Measurements from ENCODE around the gene HINT2. TPM values are rescaled to one million over a fixed set of nuclear protein-coding genes. Genes with fewer than 3 reads are reported as not detected.

HINT2 gene
- polyA plus RNA-seq, 1 donor from 2014 or later, result 89.2 TPM

DNA sequence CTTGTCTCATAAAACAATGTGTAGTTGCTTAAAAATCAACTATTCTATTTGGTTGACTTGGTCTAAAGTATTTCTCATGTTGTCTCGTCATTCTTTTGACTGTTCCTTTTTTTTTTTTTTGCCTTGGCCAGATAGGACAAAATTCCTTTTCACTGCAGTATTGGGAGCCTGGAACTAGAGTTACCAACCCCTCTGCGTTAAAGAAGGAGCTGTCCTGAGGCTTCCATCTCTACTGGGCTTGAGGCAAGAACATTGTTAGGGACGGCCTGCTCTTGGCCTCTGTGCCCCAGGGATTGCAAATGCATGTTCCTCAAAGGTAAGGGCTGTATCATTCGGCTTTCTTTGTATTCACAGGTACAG is 24.8 kb downstream of the HINT2 start:
- H3K27me3 Mint-ChIP-seq, result no peaks in the 10 kb centered on the region
- H3K27ac Mint-ChIP-seq, result peak overlapping the region in 1 of 3 donors; percentile 23
- no peaks in the 10 kb centered on the region for H3K36me3 Mint-ChIP-seq
- H3K4me1 Mint-ChIP-seq, result peaks cover 0 to 6% (median 6%) of the 10 kb centered on the region in 3 donors
- H3K4me3 Mint-ChIP-seq, result no peak overlapping the region
- H3K9me3 Mint-ChIP-seq, result no peaks in the 10 kb centered on the region

DNA sequence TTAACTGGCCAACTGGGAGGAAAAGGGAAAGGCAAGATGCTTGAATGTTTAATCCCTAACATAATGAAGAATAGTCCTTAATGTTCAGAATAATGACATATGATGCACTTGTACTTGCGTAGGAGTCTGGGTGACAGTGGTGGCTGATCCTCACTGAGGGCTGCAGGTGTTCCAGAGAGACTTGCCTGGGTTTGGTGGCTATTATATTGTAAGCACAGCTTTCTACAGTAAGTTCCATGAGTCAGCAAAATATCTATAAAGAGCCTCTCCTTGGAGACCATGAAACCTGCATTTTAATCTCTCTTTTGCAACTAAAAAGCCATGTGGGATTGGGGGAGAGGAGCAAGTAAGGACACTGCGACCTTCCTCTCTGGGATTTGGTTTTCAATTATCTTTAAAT is 25.3 kb downstream of the HINT2 start:
- H3K4me3 Mint-ChIP-seq, result no peak overlapping the region
- no peaks in the 10 kb centered on the region for H3K27me3 Mint-ChIP-seq
- H3K4me1 Mint-ChIP-seq, result peaks cover 0 to 6% (median 6%) of the 10 kb centered on the region in 3 donors
- no peak overlapping the region for H3K27ac Mint-ChIP-seq
- H3K9me3 Mint-ChIP-seq, result no peaks in the 10 kb centered on the region
- H3K36me3 Mint-ChIP-seq, result peaks cover 2% of the 10 kb centered on the region

DNA sequence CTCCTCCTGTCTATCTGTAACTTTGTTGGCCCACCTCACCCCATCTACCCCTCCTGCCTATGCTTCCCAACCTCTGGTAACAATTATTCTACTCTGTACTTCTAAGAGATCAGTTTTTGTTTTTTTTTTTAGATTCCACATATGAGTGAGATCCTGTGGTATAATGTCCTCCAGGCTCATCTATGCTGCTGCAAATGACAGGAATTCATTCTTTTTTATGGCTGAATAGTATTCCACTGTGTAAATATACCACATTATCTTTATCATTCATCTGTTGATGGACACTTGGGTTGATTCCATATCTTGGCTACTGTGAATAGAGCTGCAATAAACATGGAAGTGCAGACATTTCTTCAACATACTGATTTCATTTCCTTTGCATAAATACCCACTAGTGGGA is 31.4 kb downstream of the HINT2 start:
- Mint-ChIP-seq H3K36me3 (peaks cover 6% of the 10 kb centered on the region), H3K4me1 (peaks cover 0 to 1% (median 0%) of the 10 kb centered on the region in 3 donors), H3K4me3 (no peak overlapping the region), H3K27ac (no peak overlapping the region), H3K9me3 (no peaks in the 10 kb centered on the region), H3K27me3 (no peaks in the 10 kb centered on the region)

DNA sequence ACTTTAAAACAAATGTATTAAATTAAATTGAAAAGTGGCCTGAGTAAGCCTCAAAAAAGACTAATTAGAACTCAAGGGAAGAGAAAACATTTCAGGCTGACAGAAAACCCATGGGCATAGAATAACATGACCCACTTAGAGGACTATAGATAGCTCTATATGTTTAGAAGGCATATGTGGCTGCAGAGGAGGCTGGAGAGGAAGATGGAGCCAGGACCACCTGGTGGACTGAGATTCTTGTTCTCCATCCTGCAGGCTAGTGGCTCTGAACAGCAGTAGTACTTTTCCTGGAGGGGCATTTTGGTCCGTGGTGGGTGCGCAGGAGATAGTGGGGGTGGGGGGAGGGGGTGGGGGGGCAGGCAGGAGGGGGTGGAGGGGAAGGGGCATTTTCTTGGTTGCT is 33.8 kb downstream of the HINT2 start:
- H3K9me3 Mint-ChIP-seq, result no peaks in the 10 kb centered on the region
- no peak overlapping the region for H3K4me3 Mint-ChIP-seq

DNA sequence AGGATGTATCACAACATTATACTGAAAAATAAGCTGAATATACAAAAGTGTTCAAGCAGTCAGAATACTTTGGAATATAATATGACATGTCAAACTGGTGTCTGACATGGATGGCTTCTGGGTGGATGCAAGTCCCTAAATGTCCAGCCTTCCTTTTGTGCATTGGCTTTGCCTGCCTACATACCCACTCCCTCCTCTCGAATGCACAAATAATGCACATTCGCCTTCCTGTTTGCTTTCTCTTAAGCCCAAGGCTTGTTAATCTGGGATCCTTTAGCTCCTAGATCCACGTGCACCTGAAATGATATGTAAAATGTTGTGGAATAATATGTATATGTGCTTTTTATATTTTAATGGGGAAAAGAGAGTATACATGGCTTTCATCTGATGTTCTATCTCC is 36.3 kb downstream of the HINT2 start:
- Mint-ChIP-seq H3K4me1 (peaks cover 2 to 8% (median 6%) of the 10 kb centered on the region in 3 donors), H3K27me3 (no peaks in the 10 kb centered on the region), H3K27ac (no peak overlapping the region), H3K4me3 (no peak overlapping the region), H3K9me3 (no peaks in the 10 kb centered on the region), H3K36me3 (peaks cover 3% of the 10 kb centered on the region)

More for the DNA sequence above, 33.8 kb downstream of the HINT2 start:
- H3K27me3 Mint-ChIP-seq, result no peaks in the 10 kb centered on the region
- peaks cover 6% of the 10 kb centered on the region for H3K36me3 Mint-ChIP-seq
- H3K27ac Mint-ChIP-seq, result no peak overlapping the region
- peaks cover 0 to 1% (median 0%) of the 10 kb centered on the region in 3 donors for H3K4me1 Mint-ChIP-seq

DNA sequence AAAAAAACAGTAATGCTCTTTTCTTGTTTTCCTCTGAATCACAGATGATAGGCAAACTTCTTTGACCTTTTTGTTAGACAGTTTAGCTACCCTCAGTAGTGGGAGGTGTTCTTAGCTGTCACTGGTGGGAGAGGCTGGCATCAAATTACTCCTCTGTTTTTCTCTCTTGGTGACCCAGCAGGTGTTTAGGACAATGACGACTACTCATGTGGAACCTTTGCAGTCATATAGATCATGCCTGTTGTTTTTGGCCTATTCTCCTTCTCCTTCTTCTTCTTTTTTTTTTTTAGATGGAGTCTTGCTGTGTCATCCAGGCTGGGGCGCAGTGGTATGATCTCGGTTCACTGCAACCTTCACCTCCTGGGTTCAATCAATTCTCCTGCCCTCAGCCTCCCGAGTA is 38.8 kb downstream of the HINT2 start:
- peaks cover 2 to 8% (median 6%) of the 10 kb centered on the region in 3 donors for H3K4me1 Mint-ChIP-seq
- peaks cover 2% of the 10 kb centered on the region for H3K36me3 Mint-ChIP-seq
- H3K27ac Mint-ChIP-seq, result peak overlapping the region in 2 of 3 donors; percentile 78 to 83
- H3K9me3 Mint-ChIP-seq, result no peaks in the 10 kb centered on the region
- no peak overlapping the region for H3K4me3 Mint-ChIP-seq
- H3K27me3 Mint-ChIP-seq, result no peaks in the 10 kb centered on the region

DNA sequence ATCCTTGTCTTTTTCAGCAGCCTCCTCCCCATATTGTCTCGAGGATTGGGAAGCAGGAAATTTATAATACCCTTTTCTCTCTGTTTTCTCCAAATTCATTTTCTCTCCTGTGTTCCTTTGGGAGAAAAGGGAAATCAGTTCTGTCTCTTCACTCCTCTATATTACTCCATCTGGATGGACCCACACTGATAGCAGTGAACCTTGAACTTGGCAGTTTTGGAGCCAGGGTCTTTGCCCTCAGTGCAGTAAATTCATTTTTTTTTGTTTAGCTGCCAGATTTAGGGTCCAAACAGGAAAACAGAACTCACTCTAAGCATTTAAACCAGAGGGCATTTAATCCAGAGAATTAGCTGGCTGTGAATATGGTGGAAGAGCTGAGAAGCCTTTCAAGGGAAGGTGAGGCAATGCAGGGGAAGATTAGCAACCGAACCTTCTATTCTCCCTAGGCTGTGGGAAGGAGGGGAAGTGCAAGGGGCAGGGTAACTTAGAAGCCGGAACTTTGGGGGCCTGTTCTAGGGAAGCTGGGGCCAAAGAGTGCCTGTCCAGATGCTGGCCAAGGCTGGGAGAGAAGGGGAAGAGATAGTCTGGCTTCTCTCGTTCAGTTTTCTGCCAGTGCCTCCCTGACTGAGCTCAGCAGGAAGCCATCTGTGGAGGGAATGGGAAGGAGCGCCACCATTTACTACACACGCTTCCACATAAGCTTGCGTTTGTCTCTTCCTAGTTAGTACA is 39.8 kb downstream of the HINT2 start:
- no peaks in the 10 kb centered on the region for H3K36me3 Mint-ChIP-seq
- H3K27ac Mint-ChIP-seq, result no peak overlapping the region
- no peaks in the 10 kb centered on the region for H3K27me3 Mint-ChIP-seq
- H3K9me3 Mint-ChIP-seq, result no peaks in the 10 kb centered on the region
- peaks cover 2 to 8% (median 6%) of the 10 kb centered on the region in 3 donors for H3K4me1 Mint-ChIP-seq
- no peak overlapping the region for H3K4me3 Mint-ChIP-seq

DNA sequence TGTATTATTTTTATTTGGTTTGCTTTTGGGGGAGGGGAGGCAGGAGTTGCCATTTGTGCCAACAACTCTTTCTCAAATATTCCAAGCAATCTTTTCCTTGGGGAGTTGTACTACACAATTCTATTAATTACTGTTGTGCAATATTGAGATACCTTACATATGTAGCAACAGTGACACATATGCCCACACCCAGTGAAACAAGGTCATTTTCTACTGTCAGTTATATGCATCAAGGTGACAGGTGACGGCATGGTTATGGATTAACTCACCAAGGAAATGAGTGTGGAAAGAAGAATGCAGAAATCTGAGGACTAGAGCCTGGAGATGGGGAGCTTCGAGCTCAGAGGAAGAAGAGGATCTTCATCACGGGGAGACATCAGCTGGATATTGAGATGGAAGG is 42.9 kb downstream of the HINT2 start:
- H3K27ac Mint-ChIP-seq, result no peak overlapping the region
- no peak overlapping the region for H3K4me3 Mint-ChIP-seq
- H3K36me3 Mint-ChIP-seq, result no peaks in the 10 kb centered on the region
- H3K27me3 Mint-ChIP-seq, result no peaks in the 10 kb centered on the region
- peaks cover 2 to 10% (median 6%) of the 10 kb centered on the region in 3 donors for H3K4me1 Mint-ChIP-seq
- H3K9me3 Mint-ChIP-seq, result no peaks in the 10 kb centered on the region

DNA sequence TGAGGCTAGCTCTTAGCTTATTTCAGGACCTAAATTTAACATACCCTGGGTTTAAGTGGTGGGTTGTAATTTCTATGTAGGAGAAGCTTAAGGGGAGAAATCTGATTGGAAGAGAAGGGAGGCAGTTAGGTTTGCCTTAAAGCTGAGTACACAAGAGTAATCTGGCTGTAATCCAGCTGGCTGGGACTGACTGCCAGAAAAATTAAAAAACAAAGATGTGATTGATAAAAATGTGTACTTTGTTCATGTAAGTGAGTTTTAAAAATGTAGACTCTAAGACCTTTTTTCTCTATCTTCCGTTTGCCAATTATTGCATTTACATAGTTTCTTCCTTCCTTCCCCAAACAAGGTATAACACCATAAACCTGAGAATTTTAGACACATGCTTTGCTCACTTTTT is 43.3 kb downstream of the HINT2 start:
- peaks cover 2 to 10% (median 6%) of the 10 kb centered on the region in 3 donors for H3K4me1 Mint-ChIP-seq
- no peaks in the 10 kb centered on the region for H3K9me3 Mint-ChIP-seq
- H3K27me3 Mint-ChIP-seq, result no peaks in the 10 kb centered on the region
- no peak overlapping the region for H3K4me3 Mint-ChIP-seq
- H3K36me3 Mint-ChIP-seq, result no peaks in the 10 kb centered on the region
- no peak overlapping the region for H3K27ac Mint-ChIP-seq

DNA sequence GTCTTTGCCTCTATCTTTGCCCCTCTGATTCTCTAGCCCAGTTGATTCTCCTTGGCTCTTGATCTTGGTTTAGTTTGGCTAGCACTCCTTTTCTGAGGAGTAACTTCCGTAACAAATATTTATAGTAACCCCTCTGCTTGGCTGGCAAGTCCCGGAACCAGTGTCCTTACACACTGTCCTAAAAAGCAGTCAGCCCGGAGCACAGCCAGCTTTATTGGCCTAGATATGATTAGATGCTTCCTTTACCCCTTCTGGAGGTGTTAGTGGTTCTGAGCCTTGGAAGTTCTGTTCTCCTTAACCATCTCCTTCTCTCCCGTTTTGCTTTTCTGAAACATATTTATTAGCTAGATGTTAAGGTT is 43.8 kb downstream of the HINT2 start:
- Mint-ChIP-seq H3K4me1 (peaks cover 3 to 14% (median 4%) of the 10 kb centered on the region in 3 donors), H3K27ac (no peak overlapping the region), H3K27me3 (no peaks in the 10 kb centered on the region), H3K36me3 (no peaks in the 10 kb centered on the region), H3K4me3 (no peak overlapping the region), H3K9me3 (no peaks in the 10 kb centered on the region)

DNA sequence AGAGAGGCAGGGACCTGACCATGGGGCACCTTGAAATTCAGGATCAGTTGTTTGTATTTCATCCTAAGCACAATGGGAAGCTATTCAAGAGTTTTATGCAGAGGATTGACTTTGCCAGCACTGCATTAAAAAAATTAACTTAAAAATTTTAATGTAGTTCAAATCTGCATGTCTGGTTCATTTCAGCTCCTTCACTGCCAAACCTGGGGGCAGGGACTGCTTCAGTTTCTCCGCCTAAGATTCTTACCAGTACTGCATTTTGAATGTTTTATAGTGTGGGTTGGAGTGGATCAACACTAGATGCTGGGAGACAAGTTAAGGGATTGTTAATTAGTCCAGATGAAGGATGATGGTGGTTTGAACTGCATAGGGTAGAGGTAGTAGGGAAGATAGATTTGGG is 45.1 kb downstream of the HINT2 start:
- H3K36me3 Mint-ChIP-seq, result no peaks in the 10 kb centered on the region

DNA sequence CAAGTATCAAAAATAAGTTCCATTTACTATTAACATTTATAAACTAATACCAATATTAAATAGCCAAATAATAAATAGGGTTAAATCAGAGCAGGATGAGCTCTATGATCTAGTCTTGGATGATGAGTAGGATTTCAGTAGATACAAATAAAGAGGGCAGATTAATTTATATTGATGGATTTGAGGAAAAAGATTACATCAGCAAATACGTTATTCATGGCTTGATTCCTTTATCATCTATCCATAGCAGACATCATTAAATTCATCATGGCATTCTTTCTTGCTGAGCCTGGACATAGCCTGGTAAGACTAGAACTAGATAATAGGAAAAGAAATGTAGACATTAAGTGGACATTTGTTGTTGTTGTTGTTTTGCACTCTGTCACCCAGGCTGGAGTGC is 47.4 kb downstream of the HINT2 start:
- Mint-ChIP-seq H3K27ac (no peak overlapping the region), H3K4me1 (peaks cover 1 to 9% (median 7%) of the 10 kb centered on the region in 3 donors), H3K4me3 (no peak overlapping the region), H3K27me3 (no peaks in the 10 kb centered on the region), H3K36me3 (peaks cover 4% of the 10 kb centered on the region), H3K9me3 (no peaks in the 10 kb centered on the region)

More for the DNA sequence above, 45.1 kb downstream of the HINT2 start:
- H3K9me3 Mint-ChIP-seq, result no peaks in the 10 kb centered on the region
- H3K4me1 Mint-ChIP-seq, result peaks cover 0 to 7% (median 1%) of the 10 kb centered on the region in 3 donors
- no peak overlapping the region for H3K4me3 Mint-ChIP-seq
- no peaks in the 10 kb centered on the region for H3K27me3 Mint-ChIP-seq
- H3K27ac Mint-ChIP-seq, result no peak overlapping the region

DNA sequence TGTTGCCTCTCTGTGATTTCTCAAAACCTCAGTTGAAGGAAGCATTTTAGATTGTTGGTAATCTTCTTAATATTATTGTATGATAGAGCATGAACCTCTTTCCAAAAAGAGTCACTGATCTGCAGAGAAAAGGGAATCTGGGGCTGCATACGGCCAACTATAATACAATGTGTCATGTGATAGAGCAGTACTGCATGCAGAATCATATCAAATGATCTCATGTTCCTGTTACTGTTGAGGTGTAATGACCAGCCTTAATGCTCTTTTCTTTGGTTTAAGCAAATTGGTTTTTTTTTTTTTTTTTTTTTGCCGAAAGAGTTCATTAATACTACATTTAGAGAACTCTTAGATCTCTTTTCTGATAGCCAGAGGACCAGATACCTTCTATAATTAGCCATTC is 47.8 kb downstream of the HINT2 start:
- H3K36me3 Mint-ChIP-seq, result peaks cover 4% of the 10 kb centered on the region
- H3K27me3 Mint-ChIP-seq, result no peaks in the 10 kb centered on the region
- H3K9me3 Mint-ChIP-seq, result no peaks in the 10 kb centered on the region
- H3K4me1 Mint-ChIP-seq, result peaks cover 6 to 11% (median 11%) of the 10 kb centered on the region in 3 donors
- no peak overlapping the region for H3K27ac Mint-ChIP-seq
- no peak overlapping the region for H3K4me3 Mint-ChIP-seq

DNA sequence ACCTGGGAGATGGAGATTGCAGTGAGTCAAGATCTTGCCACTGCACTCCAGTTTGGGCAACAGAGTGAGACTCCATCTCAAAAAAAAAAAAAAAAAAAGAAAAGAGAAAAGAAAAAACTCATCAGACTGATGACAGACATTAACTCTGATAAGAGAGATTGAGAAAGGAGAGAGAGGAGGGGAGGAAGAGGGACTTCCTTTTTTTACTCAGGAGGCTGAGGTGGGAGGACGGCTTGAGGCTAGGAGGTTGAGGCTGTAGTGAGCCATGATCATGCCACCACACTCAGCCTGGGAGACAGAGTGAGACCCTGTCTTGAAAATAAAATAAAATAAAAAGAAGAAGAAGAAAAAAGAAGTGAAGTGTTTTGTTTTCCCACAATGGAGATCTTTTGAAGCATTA is 51.0 kb downstream of the HINT2 start:
- Mint-ChIP-seq H3K27ac (no peak overlapping the region), H3K9me3 (no peaks in the 10 kb centered on the region), H3K4me1 (peaks cover 12 to 25% (median 23%) of the 10 kb centered on the region in 3 donors), H3K36me3 (peaks cover 4% of the 10 kb centered on the region), H3K27me3 (no peaks in the 10 kb centered on the region), H3K4me3 (no peak overlapping the region)

DNA sequence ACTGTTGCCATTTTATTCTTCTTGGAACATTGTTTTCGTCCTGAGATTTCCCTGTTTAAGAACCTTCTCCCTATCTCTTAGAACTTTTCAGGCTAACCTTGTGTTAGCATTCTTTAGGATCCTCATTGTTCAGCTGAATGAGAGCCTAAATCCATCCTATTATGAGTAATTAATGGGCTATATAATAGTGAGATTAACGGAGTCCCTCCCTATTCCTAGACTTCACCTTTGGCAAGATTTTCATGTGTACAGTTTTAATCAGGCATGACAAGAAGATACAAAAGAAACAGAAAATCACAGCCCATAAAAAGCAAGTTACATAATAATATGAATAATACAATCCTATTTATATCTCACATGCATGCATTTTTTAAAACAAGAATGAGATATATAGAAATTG is 51.7 kb downstream of the HINT2 start:
- Mint-ChIP-seq H3K4me3 (no peak overlapping the region), H3K4me1 (peaks cover 16 to 31% (median 26%) of the 10 kb centered on the region in 3 donors), H3K27me3 (no peaks in the 10 kb centered on the region), H3K27ac (peak overlapping the region in 1 of 3 donors; percentile 33), H3K36me3 (peaks cover 4% of the 10 kb centered on the region), H3K9me3 (no peaks in the 10 kb centered on the region)

Data from IgD-negative memory B cell (primary cell).